GM12864 (cell line): ENCODE results near the gene SIX4.
A peak's percentile ranks its signal among the peaks of the same experiment; 100 is the strongest.

Experiments used
- DNase-seq: peaks from one replicate; pipeline ENCODE4 v3.0.0-alpha.2; 2011; ENCODE audit warnings: low read depth
- H3K4me3 ChIP-seq: 2 replicates; pipeline ENCODE4 v1.5.1; 2011; ENCODE audit warnings: mild to moderate bottlenecking, low read depth, low read length, control low read depth
- CTCF ChIP-seq: IDR thresholded peaks from 2 replicates; pipeline ENCODE4 v1.5.1; 2011; ENCODE audit warnings: low read depth, mild to moderate bottlenecking, moderate library complexity, low read length, control low read depth, inconsistent platforms; ENCODE audit errors: missing control alignments

Gene SIX4

GRCh38 chr14:60758885-60759284 lies 34.7 kb upstream of the SIX4 start:
- no peak overlapping the region for H3K4me3 ChIP-seq
- no peak for DNase-seq
- TF ChIP-seq CTCF = no peak

GRCh38 chr14:60757567-60758002 lies 33.4 kb upstream of the SIX4 start:
- H3K4me3 ChIP-seq = no peak overlapping the region
- no peak for TF ChIP-seq CTCF
- DNase-seq = no peak

GRCh38 chr14:60756847-60757246 lies 32.7 kb upstream of the SIX4 start:
- no peak overlapping the region for H3K4me3 ChIP-seq
- no peak for TF ChIP-seq CTCF
- DNase-seq = no peak

- H3K4me3 ChIP-seq = no peak overlapping the region
- DNase-seq = peak; percentile 87
- TF ChIP-seq CTCF = no peak
Measured at GRCh38 chr14:60753264-60754119, 29.3 kb upstream of the SIX4 start.

- H3K4me3 ChIP-seq = no peak overlapping the region
- no peak for DNase-seq
- no peak for TF ChIP-seq CTCF
Measured at GRCh38 chr14:60744566-60744965, 20.4 kb upstream of the SIX4 start.

- DNase-seq = no peak
- H3K4me3 ChIP-seq = no peak overlapping the region
- TF ChIP-seq CTCF = no peak
Measured at GRCh38 chr14:60738843-60739508, 14.8 kb upstream of the SIX4 start.
